PC-3 (cell line): ENCODE data around the gene ARHGAP19. TPM values are rescaled to one million over a fixed set of nuclear protein-coding genes. Genes with fewer than 3 reads are reported as not detected.
"Not testable (repeated sequence)": the region's sequence is repeated elsewhere in the genome, so short reads cannot be mapped to it uniquely, and the experiment has no call there.

Experiments
- ATAC-seq: fragments of 200-7000 bp; cut with Tn5 transposase; 2 replicates; pipeline ENCODE4 v1.9.1; 2020; ENCODE audit warnings: mild to moderate bottlenecking, moderate library complexity
- BruUV-seq: library from RNA; stranded (reverse); fragments of 400-500 nt; replicated peaks from 2 replicates; lab custom pipeline; 2021; lab: Mats Ljungman, UMichigan
- CTCF ChIA-PET: fragments of 300-600 bp; sonication (Branson Sonifier 250); formaldehyde crosslinking; loops from one replicate; lab custom pipeline; 2022; ENCODE audit warnings: antibody characterized with exemption; lab: Charles Lee
- POLR2A ChIA-PET: fragments of 300-600 bp; sonication (Branson Sonifier 250); formaldehyde crosslinking; loops from one replicate; lab custom pipeline; 2022; ENCODE audit warnings: antibody characterized with exemption; ENCODE audit not compliant: unreplicated experiment; lab: Charles Lee
- DNase-seq: peaks from one replicate; pipeline ENCODE4 v3.0.0-alpha.2; 2015
- H2AFZ ChIP-seq: fragments of 300-600 bp; sonication (generic); 2 replicates; pipeline ENCODE4 v1.6.0; 2016; ENCODE audit warnings: antibody characterized with exemption, low read length
- H3F3A ChIP-seq: fragments of 300-600 bp; sonication (generic); one replicate; pipeline ENCODE4 v1.6.0; 2017; ENCODE audit warnings: antibody characterized with exemption, low read length, control low read depth, mild to moderate bottlenecking; ENCODE audit not compliant: unreplicated experiment
- H3K27ac ChIP-seq: fragments of 300-600 bp; sonication (generic); 2 replicates; pipeline ENCODE4 v1.5.1; 2016; ENCODE audit warnings: mild to moderate bottlenecking, low read length
- H3K27me3 ChIP-seq: fragments of 300-600 bp; sonication (generic); 2 replicates; pipeline ENCODE4 v1.6.1; 2016; ENCODE audit warnings: low read length, mixed read lengths
- H3K36me3 ChIP-seq: fragments of 300-600 bp; sonication (generic); 2 replicates; pipeline ENCODE4 v1.6.1; 2016; ENCODE audit warnings: low read depth, mixed run types, low read length, mixed read lengths
- H3K4me1 ChIP-seq: fragments of 300-600 bp; sonication (generic); 2 replicates; pipeline ENCODE4 v1.5.1; 2016; ENCODE audit warnings: low read length; ENCODE audit not compliant: insufficient read depth
- H3K4me2 ChIP-seq: fragments of 300-600 bp; sonication (generic); 2 replicates; pipeline ENCODE4 v1.6.0; 2016; ENCODE audit warnings: low read length
- H3K4me3 ChIP-seq: fragments of 300-600 bp; sonication (generic); 2 replicates; pipeline ENCODE4 v1.5.1; 2016; ENCODE audit warnings: mild to moderate bottlenecking, low read length, mixed read lengths
- H3K79me2 ChIP-seq: fragments of 300-600 bp; sonication (generic); 2 replicates; pipeline ENCODE4 v1.6.1; 2017; ENCODE audit warnings: low read length, mixed read lengths
- H3K9ac ChIP-seq: fragments of 300-600 bp; sonication (generic); 2 replicates; pipeline ENCODE4 v1.6.0; 2016; ENCODE audit warnings: mild to moderate bottlenecking, low read length
- H3K9me2 ChIP-seq: fragments of 300-600 bp; sonication (generic); replicated peaks from 2 replicates; pipeline ENCODE4 v1.6.1; 2016; ENCODE audit warnings: mixed run types, low read length, mixed read lengths
- H3K9me3 ChIP-seq: fragments of 300-600 bp; sonication (generic); 2 replicates; pipeline ENCODE4 v1.6.1; 2016; ENCODE audit warnings: low read length, mixed read lengths
- H4K20me1 ChIP-seq: fragments of 300-600 bp; sonication (generic); 2 replicates; pipeline ENCODE4 v1.6.1; 2016; ENCODE audit warnings: low read length, mixed read lengths
- CTCF ChIP-seq: fragments of 300-600 bp; sonication (generic); conservative IDR thresholded peaks from 2 replicates; pipeline ENCODE4 v1.5.1; 2017; ENCODE audit warnings: antibody characterized with exemption, low read depth, mild to moderate bottlenecking, low read length
- EZH2 ChIP-seq: fragments of 300-600 bp; sonication (generic); IDR thresholded peaks from one replicate; pipeline ENCODE4 v1.6.1; 2017; ENCODE audit warnings: antibody characterized with exemption, mild to moderate bottlenecking, low read length; ENCODE audit not compliant: unreplicated experiment
- EZH2phosphoT487 ChIP-seq: fragments of 300-600 bp; sonication (generic); IDR thresholded peaks from 2 replicates; pipeline ENCODE4 v1.6.1; 2018; ENCODE audit warnings: mild to moderate bottlenecking, antibody characterized with exemption, low read length, borderline replicate concordance
- intact Hi-C: fragments of 100-400 bp; cut with micrococcal nuclease; formaldehyde crosslinking; loops from 2 replicates; pipeline ENCODE4 v1.9.0; 2023
- total RNA-seq: library from RNA; depleted of rRNA; stranded (reverse); fragments of >200 nt; gene quantifications from 2 replicates; pipeline ENCODE4 v1.2.3, GENCODE V29; 2014

Gene ARHGAP19
- total RNA-seq, 1 experiment from 2014 or later, result 9.8 TPM

GRCh38 chr10:97273700-97274099 is 18.7 kb downstream of the ARHGAP19 start:
- Histone ChIP-seq H3K9me2 (no peaks in the 10 kb centered on the region), H3K36me3 (no peaks in the 10 kb centered on the region), H3K9me3 (no peaks in the 10 kb centered on the region), H2AFZ (no peak overlapping the region), H4K20me1 (no peaks in the 10 kb centered on the region), H3K4me3 (no peak overlapping the region), H3K9ac (no peak overlapping the region), H3K4me1 (peaks cover 2% of the 10 kb centered on the region), H3K4me2 (no peak overlapping the region), H3K79me2 (0 out of 2 replicates have a peak, but pooled peaks cover 3% of the 10 kb centered on the region), H3K27ac (no peak overlapping the region), H3F3A (no peaks in the 10 kb centered on the region), H3K27me3 (no peaks in the 10 kb centered on the region)
- intact Hi-C loops, result no loop called here
- no peak for DNase-seq
- no peak for ATAC-seq
- ChIA-PET CTCF (no interaction called here), POLR2A (no interaction called here)
- no peak for TF ChIP-seq EZH2phosphoT487
- BruUV-seq, result no TSS peak

GRCh38 chr10:97270523-97271154 is 21.8 kb downstream of the ARHGAP19 start:
- Histone ChIP-seq H3K36me3 (no peaks in the 10 kb centered on the region), H3K4me1 (no peaks in the 10 kb centered on the region), H3K9me3 (no peaks in the 10 kb centered on the region), H3K4me2 (no peak overlapping the region), H4K20me1 (no peaks in the 10 kb centered on the region), H2AFZ (no peak overlapping the region), H3K9ac (no peak overlapping the region), H3K27me3 (no peaks in the 10 kb centered on the region), H3K27ac (no peak overlapping the region), H3K9me2 (no peaks in the 10 kb centered on the region), H3K79me2 (0 out of 2 replicates have a peak, but pooled peaks cover 3% of the 10 kb centered on the region), H3F3A (no peaks in the 10 kb centered on the region), H3K4me3 (no peak overlapping the region)
- CTCF ChIA-PET, result no interaction called here
- no TSS peak for BruUV-seq
- DNase-seq, result no peak
- TF ChIP-seq CTCF (no peak), EZH2phosphoT487 (no peak), EZH2 (no peak)
- ATAC-seq, result no peak
- POLR2A ChIA-PET, result interaction anchor here (0.6 kb wide), 1 partner anchor 84 kb away, joined by 5 read pairs; no protein-coding TSS in a partner anchor
- intact Hi-C loops, result no loop called here

DNA sequence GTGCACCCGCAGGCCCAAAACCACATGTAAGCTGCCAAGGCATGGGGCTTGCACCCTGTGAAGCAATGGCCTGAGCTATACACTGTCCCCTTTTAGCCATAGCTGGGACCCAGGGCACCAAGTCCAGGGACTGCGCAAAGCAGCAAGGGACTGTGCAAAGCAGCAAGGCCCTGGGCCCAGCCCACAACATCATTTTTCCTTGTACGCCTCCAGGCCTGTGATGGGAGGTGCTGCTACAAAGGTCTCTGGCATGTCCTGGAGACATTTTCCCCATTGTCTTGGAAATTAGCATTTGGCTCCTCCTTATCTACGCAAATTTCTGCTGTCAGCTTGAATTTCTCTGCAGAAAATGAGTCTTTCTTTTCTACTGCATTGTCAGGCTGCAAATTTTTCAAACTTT is 24.8 kb downstream of the ARHGAP19 start:
- ChIA-PET POLR2A (no interaction called here), CTCF (no interaction called here)
- H3F3A ChIP-seq, result no peaks in the 10 kb centered on the region
- no peaks in the 10 kb centered on the region for H3K79me2 ChIP-seq
- TF ChIP-seq EZH2 (no peak), CTCF (no peak), EZH2phosphoT487 (no peak)
- H3K36me3 ChIP-seq, result no peaks in the 10 kb centered on the region; the same call in 1 of the 2 replicates
- H4K20me1 ChIP-seq, result no peaks in the 10 kb centered on the region
- DNase-seq, result no peak
- no peaks in the 10 kb centered on the region for H3K27me3 ChIP-seq
- no peaks in the 10 kb centered on the region for H3K9me3 ChIP-seq
- H3K4me2 ChIP-seq, result no peak overlapping the region
- H3K4me3 ChIP-seq, result no peak overlapping the region
- no peak overlapping the region for H3K9ac ChIP-seq
- intact Hi-C loops, result no loop called here
- no peak overlapping the region for H3K27ac ChIP-seq
- no peaks in the 10 kb centered on the region for H3K9me2 ChIP-seq
- BruUV-seq, result no TSS peak
- no peaks in the 10 kb centered on the region for H3K4me1 ChIP-seq
- no peak for ATAC-seq
- no peak overlapping the region for H2AFZ ChIP-seq

DNA sequence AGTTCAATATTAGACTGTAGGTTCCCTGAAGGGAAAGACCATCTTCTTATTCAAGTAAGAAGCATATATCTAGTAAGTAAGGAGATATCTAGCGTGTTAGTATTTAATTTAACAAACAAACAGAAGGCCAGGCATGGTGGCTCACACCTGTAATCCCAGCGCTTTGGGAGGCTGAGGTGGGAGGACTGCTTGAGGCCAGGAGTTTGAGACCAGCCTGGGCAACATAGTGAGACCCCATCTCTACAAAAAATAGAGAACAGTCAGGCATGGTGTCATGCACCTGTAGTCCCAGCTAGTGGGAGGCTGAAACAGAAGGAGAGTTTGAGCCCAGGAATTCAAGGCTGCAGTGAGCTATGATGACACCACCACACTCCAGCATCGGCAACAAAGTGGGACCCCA is 27.3 kb downstream of the ARHGAP19 start:
- H3K4me3 ChIP-seq, H3F3A ChIP-seq, BruUV-seq, H3K79me2 ChIP-seq, H3K4me1 ChIP-seq, H3K36me3 ChIP-seq, H3K27ac ChIP-seq, H3K27me3 ChIP-seq, H4K20me1 ChIP-seq, H2AFZ ChIP-seq, ATAC-seq, POLR2A ChIA-PET, CTCF ChIA-PET, intact Hi-C loops, H3K9ac ChIP-seq, H3K9me2 ChIP-seq, DNase-seq, H3K9me3 ChIP-seq, H3K4me2 ChIP-seq: not testable (repeated sequence)
